HG02798 (cell line): ENCODE results near the gene RIPPLY1.

Source experiments
- ATAC-seq: cut with Tn5 transposase; IDR thresholded peaks from one replicate; pipeline ENCODE4 v1.9.1; 2021; ENCODE audit warnings: mild to moderate bottlenecking; ENCODE audit not compliant: unreplicated experiment, poor library complexity

The RIPPLY1 gene

DNA sequence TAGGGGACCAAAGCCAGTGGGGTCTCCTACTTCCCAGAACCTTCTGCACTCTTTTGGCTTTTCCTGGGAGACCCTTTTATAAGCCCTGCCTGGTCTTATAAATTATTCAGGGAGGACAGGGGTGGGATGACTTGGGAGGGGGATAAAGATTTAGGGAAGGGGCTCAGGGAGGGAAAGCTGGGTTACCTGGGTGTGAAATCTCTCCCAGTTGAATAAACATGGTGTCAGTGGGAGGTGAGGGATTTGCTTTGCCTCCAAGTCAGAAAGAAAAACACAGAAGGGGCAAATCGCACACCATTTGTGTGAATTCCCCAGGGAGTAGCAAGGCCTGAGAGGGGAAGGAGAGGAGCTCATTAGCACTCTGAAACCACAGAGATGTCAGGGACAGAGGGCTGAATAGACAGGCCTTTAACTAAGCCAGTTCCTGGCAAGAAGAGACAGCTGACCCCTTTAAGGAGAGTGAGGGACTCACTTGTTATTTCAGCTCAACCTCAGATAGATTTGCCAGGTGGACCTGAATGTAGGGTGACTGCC is at the start of gene RIPPLY1:
TSS of gene RIPPLY1 (minus strand) at position 51 of the 534 bp plus-strand sequence. CDS start 54 bp downstream, outside the sequence.
- no peak for ATAC-seq

DNA sequence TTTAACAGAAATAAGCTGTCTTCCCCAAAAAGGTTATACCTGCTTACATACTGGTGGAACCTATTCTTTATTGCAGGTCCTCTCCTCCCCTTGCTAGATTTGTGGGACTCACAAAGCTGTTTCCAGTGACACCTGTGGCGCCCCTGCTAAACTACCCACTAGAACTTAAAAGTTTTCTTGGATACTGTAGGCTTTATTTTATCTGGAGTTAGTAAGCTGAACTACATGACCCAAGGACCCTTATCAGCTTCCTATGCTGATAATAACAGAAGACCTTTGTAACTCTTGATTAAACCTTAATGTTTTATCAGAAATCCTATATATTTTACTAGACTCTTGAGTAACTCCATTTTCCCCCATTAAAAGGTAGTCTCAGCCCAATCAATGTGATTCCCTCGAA is 49.4 kb upstream of the RIPPLY1 start:
- ATAC-seq = no peak

DNA sequence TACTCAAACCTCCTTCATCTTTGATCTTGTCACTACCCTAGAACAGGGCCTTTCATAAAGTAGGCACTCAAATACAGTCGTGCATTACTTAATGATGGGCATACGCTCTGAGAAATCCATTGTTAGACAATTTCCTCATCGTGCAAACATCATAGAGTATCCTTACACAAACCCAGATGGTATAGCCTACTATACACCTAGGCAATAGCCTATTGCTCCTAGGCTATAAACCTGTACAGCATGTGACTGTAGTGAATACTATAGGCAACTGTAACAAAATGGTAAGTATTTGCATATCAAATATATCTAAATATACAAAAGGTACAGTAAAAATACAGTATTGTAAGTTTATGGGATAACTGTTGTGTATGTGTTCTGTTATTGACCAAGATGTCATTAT is 48.9 kb upstream of the RIPPLY1 start:
- no peak for ATAC-seq

DNA sequence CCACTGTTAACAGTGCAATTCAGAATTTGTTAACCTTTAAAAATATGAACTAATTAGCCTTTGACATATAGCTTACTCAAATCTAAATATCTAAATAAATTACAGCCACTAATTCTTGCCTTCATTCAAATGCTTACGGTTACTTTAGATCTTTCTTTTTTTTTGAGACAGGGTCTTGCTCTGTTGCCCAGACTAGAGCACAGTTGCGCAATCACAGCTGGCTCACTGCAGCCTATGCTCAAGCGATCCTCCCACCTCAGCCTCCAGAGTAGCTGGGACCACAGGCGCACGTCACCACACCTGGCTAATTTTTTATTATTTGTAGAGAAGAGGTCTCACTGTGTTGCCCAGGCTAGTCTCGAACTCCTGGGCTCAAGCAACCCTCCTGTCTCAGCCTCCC is 48.1 kb upstream of the RIPPLY1 start:
- no peak for ATAC-seq

DNA sequence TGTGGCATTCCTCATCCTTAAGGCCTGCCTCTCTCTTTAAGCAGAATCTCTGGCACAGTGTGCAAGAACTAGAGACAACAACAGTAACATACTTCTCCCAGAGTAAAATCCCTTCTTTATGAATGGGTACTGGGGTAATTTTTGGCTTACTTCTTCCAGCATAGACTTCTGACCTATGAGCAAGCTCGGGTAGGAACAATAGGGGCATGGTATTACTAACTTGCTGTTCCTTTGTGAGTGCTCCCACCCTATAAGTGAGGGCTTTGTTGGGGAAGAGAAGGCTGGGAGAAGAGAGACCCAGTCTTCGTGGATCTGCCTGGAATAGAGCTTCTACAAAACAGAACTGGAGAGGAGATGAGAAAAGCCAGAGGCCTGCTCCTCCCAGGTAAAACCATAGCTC is 47.2 kb upstream of the RIPPLY1 start:
- no peak for ATAC-seq

- no peak for ATAC-seq
These were observed 46.2 kb upstream of the RIPPLY1 start for GRCh38 chrX:106949366-106949765.

DNA sequence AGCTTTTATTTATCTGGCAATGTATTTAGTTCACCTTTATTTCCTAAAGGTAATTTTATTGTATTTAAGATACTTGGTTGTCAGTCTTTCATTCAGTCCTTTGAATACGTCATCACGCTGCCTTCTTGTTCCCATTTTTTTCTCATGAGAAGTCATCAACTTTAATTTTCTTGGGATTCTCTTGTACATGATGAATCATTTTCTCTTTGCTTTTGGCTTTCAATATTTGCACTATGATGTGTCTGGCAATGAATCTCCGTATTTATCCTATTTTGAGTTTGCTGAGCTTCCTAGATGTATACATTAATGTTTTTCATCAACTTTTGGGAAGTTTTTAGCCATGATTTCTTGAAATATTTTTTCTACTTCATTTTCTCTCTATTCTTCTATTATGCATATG is 45.5 kb upstream of the RIPPLY1 start:
- no peak for ATAC-seq

DNA sequence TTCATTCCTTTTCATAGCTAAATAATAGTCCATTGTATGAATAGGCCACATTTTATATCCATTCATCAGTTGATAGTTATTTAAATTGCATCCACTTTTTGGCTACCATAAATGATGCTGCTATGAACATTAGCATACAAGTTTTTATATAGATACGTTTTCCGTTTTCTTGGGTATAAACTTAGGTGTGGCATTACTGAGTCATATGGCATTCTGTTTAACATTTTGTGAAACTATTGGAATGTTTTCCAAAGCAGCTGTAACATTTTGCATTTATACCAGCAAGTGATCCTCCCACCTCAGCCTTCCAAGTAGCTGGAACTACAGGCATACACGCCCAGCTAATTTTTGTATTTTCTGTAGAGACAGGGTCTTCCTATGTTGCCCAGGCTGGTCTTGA is 43.3 kb upstream of the RIPPLY1 start:
- no peak for ATAC-seq

GRCh38 chrX:106940068-106940467 is 36.9 kb upstream of the RIPPLY1 start:
- no peak for ATAC-seq

GRCh38 chrX:106939566-106939965 is 36.4 kb upstream of the RIPPLY1 start:
- ATAC-seq = no peak

DNA sequence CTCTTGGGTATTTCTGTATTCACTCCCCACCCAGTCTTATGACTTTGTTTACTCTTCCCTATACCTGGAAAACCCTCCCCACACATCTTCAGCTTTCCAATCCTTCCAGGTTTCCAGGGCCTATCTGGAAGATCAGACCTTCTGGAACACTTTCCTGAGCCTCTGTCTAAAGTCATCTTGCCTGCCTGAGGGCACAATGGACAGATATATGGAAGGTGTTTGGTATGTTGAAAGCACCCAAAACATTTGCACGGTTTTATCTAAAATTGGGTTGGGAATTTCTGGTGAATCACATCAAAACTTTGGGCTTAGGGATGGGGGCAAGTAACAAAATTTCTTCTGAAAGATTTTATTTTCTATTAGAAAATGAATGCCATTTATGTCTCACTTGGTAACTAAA is 33.1 kb upstream of the RIPPLY1 start:
- ATAC-seq = no peak

DNA sequence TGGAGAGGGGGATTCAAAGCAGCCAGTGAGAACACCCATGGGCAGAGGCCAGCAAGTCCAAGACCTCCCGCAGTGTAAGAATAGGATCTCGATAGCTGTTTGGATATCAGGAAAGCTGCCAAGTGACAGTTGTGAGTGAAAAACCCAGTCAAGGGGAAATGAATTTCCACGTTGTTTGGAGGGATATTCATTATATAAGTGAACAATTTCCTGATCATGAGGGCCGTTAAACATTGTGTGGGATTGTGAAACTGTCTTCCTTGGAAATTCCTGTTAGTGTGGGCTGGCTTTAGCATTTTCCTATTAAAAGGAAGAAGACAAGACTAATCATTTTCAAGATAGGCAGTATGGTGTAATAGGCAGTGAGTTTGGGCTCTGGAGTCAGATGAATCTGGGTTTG is 32.0 kb upstream of the RIPPLY1 start:
- ATAC-seq = no peak

DNA sequence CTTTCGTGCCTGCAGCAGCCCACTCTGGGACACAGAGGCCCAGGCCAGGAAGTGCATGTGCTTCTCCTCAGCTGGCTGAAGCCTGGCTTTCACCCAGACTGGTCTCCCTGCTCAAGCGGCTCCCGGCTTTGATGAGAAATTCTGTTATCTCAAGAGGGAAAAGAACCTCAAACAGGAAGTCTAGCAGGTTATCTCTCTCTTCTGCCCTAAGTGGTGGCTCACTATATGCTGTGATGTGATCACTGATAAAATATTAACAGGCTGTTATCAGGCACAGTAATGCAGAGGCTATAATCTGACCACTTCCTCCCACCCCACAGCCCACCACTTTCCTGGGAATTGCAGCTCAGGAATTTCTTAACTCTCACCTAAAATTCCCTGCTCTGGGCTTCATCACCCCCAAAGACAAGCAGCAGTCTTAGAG is 30.4 kb upstream of the RIPPLY1 start:
- no peak for ATAC-seq

GRCh38 chrX:106932960-106933537 is 29.9 kb upstream of the RIPPLY1 start:
- ATAC-seq = no peak

- no peak for ATAC-seq
These were observed 29.4 kb upstream of the RIPPLY1 start for GRCh38 chrX:106932492-106932923.

- no peak for ATAC-seq
These were observed 28.8 kb upstream of the RIPPLY1 start for GRCh38 chrX:106931831-106932491.

- no peak for ATAC-seq
These were observed 25.1 kb upstream of the RIPPLY1 start for GRCh38 chrX:106928227-106928626.

DNA sequence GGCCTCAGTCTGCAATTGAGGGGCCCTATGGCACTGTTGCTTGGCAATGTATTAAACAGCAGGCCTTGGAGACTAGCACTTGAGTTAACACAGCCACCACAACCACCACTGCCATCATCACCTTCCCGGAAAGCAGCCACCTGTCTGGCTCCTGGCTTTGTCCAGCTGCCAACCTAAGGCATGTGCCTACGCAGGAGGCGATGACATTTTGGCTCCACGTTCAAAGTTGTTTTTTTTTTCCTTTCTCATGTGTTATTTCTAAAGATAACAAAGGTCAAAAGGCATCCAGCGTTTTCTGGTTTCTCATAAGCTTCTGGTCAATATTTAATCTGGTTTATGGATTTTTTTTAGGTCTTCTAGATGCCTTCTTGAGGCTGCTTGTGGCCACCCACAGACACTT is 24.6 kb upstream of the RIPPLY1 start:
- ATAC-seq = no peak

DNA sequence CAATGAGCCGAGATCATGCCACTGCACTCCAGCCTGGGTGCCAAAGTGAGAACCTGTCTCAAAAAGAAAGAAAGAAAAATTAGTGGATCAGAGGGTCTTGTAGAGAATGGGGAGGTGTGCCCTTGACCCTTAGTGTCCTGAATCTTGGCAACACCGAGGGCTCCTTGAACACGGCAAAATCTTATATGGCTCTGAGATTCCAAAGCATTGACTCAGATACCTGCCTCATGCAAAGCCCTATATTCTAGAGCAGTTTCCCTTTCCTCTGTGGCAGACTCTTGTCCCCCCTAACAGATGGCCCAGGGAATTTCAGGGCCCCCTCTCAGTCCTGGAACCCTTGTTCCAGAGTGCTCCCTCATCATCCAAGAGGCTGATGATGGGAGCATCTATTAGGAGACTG is 23.9 kb upstream of the RIPPLY1 start:
- ATAC-seq = no peak

- no peak for ATAC-seq
These were observed 18.5 kb upstream of the RIPPLY1 start for GRCh38 chrX:106921637-106922036.

DNA sequence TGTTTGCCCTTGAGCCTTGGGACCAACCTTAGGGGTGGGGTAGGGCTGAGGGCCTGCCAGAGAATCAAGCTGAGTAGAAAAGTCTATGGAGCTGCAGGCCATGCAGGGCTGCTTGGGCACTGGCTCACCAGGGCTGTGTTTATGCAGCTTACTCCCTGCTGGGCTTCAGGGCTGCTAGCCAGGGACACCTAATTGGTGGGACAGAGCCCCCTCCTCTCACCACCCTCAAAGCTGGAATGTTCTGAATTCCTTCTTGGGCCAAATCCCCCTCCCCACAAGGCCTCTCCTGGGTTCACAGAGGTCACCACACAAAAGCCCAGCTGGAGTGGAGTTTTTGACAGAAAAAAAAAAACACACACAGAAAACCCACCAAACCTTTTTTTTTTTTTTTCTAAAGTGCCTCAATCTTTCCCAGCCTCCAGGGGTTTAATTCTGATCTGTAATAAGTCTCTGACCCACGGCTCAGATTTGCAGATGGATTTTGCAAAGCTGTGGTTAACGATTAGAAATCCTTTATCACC is 16.9 kb upstream of the RIPPLY1 start, which contains the start of gene CLDN2:
TSS of gene CLDN2 (plus strand) at position 471 of the 521 bp plus-strand sequence. CDS start 7,827 bp downstream, outside the sequence.
- no peak for ATAC-seq
